DOHH2 (cell line): ENCODE measurements around the gene CAMTA1.

Experiments used
- H3F3A ChIP-seq: fragments of 200-600 bp; sonication (generic), shearing (Covaris generic); 2 replicates; pipeline ENCODE4 v1.6.0; 2016; ENCODE audit warnings: antibody characterized with exemption, mild to moderate bottlenecking; ENCODE audit not compliant: control insufficient read depth, insufficient read depth
- H3K27ac ChIP-seq: fragments of 200-600 bp; sonication (generic); 2 replicates; pipeline ENCODE4 v1.5.1; 2014; ENCODE audit warnings: low read depth, mild to moderate bottlenecking, low read length, moderate library complexity
- H3K27me3 ChIP-seq: fragments of 200-600 bp; sonication (generic); 2 replicates; pipeline ENCODE4 v1.6.1; 2014; ENCODE audit warnings: mild to moderate bottlenecking, low read length, mixed read lengths; ENCODE audit not compliant: control insufficient read depth
- H3K36me3 ChIP-seq: fragments of 200-600 bp; sonication (generic); 2 replicates; pipeline ENCODE4 v1.6.1; 2014; ENCODE audit warnings: mild to moderate bottlenecking, low read length, moderate library complexity, mixed read lengths; ENCODE audit not compliant: control insufficient read depth
- H3K4me1 ChIP-seq: fragments of 200-600 bp; sonication (generic); 2 replicates; pipeline ENCODE4 v1.6.1; 2014; ENCODE audit warnings: mild to moderate bottlenecking, low read length, mixed read lengths; ENCODE audit not compliant: control insufficient read depth
- H3K4me2 ChIP-seq: fragments of 200-600 bp; sonication (generic); 2 replicates; pipeline ENCODE4 v1.6.0; 2014; ENCODE audit warnings: mild to moderate bottlenecking, low read length, moderate library complexity
- H3K4me3 ChIP-seq: fragments of 200-600 bp; sonication (generic); 2 replicates; pipeline ENCODE4 v1.5.1; 2014; ENCODE audit warnings: mild to moderate bottlenecking, low read length, mixed read lengths
- H3K79me2 ChIP-seq: fragments of 200-600 bp; sonication (generic); 2 replicates; pipeline ENCODE4 v1.6.1; 2014; ENCODE audit warnings: mild to moderate bottlenecking, low read length, mixed read lengths; ENCODE audit not compliant: control insufficient read depth
- H3K9me2 ChIP-seq: fragments of 200-600 bp; sonication (generic); replicated peaks from 2 replicates; pipeline ENCODE4 v1.6.1; 2014; ENCODE audit warnings: mild to moderate bottlenecking, low read length, mixed read lengths; ENCODE audit not compliant: control insufficient read depth
- H3K9me3 ChIP-seq: fragments of 200-600 bp; sonication (generic); 2 replicates; pipeline ENCODE4 v1.6.1; 2014; ENCODE audit warnings: antibody characterized with exemption, low read length, mixed read lengths; ENCODE audit not compliant: control insufficient read depth, insufficient read depth
- H4K20me1 ChIP-seq: fragments of 200-600 bp; sonication (generic); 2 replicates; pipeline ENCODE4 v1.6.0; 2014; ENCODE audit warnings: low read depth, mild to moderate bottlenecking, antibody characterized with exemption, low read length, moderate library complexity; ENCODE audit not compliant: control insufficient read depth, insufficient read depth
- CTCF ChIP-seq: fragments of 200-600 bp; sonication (generic); IDR thresholded peaks from one replicate; pipeline ENCODE4 v1.5.1; 2014; ENCODE audit warnings: antibody characterized with exemption, mild to moderate bottlenecking, low read depth, low read length; ENCODE audit not compliant: poor library complexity, severe bottlenecking
- EZH2phosphoT487 ChIP-seq: fragments of 200-600 bp; sonication (generic); IDR thresholded peaks from 2 replicates; pipeline ENCODE4 v1.6.1; 2017; ENCODE audit warnings: borderline replicate concordance, mild to moderate bottlenecking, antibody characterized with exemption, low read length, moderate library complexity, mixed read lengths

CAMTA1 gene

GRCh38 chr1:7437608-7438395 lies 652.5 kb downstream of the CAMTA1 start:
- Histone ChIP-seq H3K4me3 (no peak overlapping the region), H3K4me2 (no peak overlapping the region), H3K9me2 (no peaks in the 10 kb centered on the region), H3K36me3 (no peaks in the 10 kb centered on the region), H4K20me1 (no peaks in the 10 kb centered on the region), H3K9me3 (no peaks in the 10 kb centered on the region), H3K4me1 (no peaks in the 10 kb centered on the region), H3K27ac (no peak overlapping the region), H3F3A (no peaks in the 10 kb centered on the region), H3K27me3 (no peaks in the 10 kb centered on the region), H3K79me2 (no peaks in the 10 kb centered on the region)
- TF ChIP-seq CTCF = no peak
- TF ChIP-seq EZH2phosphoT487 = no peak

- H3K4me1 ChIP-seq = no peaks in the 10 kb centered on the region
- H3K9me2 ChIP-seq = no peaks in the 10 kb centered on the region
- H3K36me3 ChIP-seq = no peaks in the 10 kb centered on the region
- no peak overlapping the region for H3K4me2 ChIP-seq
- TF ChIP-seq EZH2phosphoT487 (no peak), CTCF (no peak)
- no peaks in the 10 kb centered on the region for H3K27me3 ChIP-seq
- H3K27ac ChIP-seq = no peak overlapping the region
- H3K9me3 ChIP-seq = no peaks in the 10 kb centered on the region
- no peaks in the 10 kb centered on the region for H3F3A ChIP-seq
- no peaks in the 10 kb centered on the region for H4K20me1 ChIP-seq
- H3K4me3 ChIP-seq = no peak overlapping the region
- no peaks in the 10 kb centered on the region for H3K79me2 ChIP-seq
These were observed 653.1 kb downstream of the CAMTA1 start for GRCh38 chr1:7438396-7438785.

GRCh38 chr1:7438921-7439655 lies 653.8 kb downstream of the CAMTA1 start:
- no peaks in the 10 kb centered on the region for H4K20me1 ChIP-seq
- no peaks in the 10 kb centered on the region for H3F3A ChIP-seq
- H3K4me2 ChIP-seq = no peak overlapping the region
- H3K79me2 ChIP-seq = no peaks in the 10 kb centered on the region
- no peak overlapping the region for H3K27ac ChIP-seq
- no peaks in the 10 kb centered on the region for H3K27me3 ChIP-seq
- no peaks in the 10 kb centered on the region for H3K9me3 ChIP-seq
- H3K4me1 ChIP-seq = no peaks in the 10 kb centered on the region
- H3K4me3 ChIP-seq = no peak overlapping the region
- no peaks in the 10 kb centered on the region for H3K9me2 ChIP-seq
- no peaks in the 10 kb centered on the region for H3K36me3 ChIP-seq
- TF ChIP-seq EZH2phosphoT487 = no peak
- TF ChIP-seq CTCF = no peak
